ENCODE measurements around the gene UPK2. TPM values are rescaled to one million over a fixed set of nuclear protein-coding genes. Genes with fewer than 3 reads are reported as not detected.

UPK2 gene
- total RNA-seq, 1 donor from 2014 or later, result not detected

DNA sequence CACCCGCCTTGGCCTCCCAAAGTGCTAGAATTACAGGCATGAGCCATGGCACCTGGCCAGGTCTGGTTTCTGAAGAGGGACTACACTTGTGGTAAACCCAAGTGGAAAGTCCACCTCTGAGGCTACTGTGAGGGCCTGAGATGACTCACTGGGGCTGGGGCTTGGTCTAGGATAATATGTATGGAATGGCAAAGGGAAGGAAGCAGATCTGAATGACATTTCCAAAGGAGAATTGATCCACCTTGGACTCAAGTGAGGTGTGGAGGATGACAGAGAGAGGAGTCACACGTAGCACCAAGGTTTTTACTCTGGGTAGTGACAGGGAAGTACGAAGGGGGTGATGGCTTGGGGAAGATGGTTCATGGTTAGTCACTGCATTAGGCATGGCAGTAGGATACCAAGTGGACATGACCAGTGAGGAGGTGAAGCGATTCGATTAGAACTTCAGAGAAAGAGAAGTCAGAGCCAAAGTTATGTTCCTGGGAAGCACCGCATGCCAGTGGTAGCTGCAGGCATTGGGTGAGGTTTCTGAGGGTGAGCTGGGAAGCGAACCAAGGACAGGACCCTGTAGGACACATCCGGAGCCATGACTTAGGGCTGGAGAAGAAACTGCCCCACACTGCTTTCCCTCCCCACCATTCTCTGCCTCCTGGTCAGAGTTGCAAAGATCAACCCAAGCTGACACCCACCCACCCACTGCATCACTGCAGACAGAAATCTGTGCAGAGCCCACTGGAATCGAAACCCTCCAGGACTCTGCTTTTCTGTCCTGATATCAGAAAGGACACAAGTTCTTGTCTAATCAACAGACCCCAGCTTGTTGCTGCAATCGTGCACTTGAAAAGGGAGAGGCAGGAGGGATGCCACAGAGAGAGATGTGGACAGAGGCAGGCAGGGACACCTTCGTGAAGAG is 17.4 kb upstream of the UPK2 start:
- intact Hi-C loops (cut with DNase I), result no loop called here
- Histone ChIP-seq H3K4me1 (no peaks in the 10 kb centered on the region), H3K27me3 (no peaks in the 10 kb centered on the region), H3K9me3 (no peaks in the 10 kb centered on the region), H3K36me3 (no peaks in the 10 kb centered on the region), H3K4me3 (no peak overlapping the region), H3K27ac (no peak overlapping the region)
- TF ChIP-seq, protein P1, sequence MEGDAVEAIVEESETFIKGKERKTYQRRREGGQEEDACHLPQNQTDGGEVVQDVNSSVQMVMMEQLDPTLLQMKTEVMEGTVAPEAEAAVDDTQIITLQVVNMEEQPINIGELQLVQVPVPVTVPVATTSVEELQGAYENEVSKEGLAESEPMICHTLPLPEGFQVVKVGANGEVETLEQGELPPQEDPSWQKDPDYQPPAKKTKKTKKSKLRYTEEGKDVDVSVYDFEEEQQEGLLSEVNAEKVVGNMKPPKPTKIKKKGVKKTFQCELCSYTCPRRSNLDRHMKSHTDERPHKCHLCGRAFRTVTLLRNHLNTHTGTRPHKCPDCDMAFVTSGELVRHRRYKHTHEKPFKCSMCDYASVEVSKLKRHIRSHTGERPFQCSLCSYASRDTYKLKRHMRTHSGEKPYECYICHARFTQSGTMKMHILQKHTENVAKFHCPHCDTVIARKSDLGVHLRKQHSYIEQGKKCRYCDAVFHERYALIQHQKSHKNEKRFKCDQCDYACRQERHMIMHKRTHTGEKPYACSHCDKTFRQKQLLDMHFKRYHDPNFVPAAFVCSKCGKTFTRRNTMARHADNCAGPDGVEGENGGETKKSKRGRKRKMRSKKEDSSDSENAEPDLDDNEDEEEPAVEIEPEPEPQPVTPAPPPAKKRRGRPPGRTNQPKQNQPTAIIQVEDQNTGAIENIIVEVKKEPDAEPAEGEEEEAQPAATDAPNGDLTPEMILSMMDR (IDR thresholded peaks at IDR 0.05), result no peak
- no peak for DNase-seq (ENCODE audit: low spot score in 2 of 2)

- H3K36me3 ChIP-seq, result no peaks in the 10 kb centered on the region
- no peak overlapping the region for H3K4me3 ChIP-seq
- no peak overlapping the region for H3K27ac ChIP-seq
- H3K4me1 ChIP-seq, result no peaks in the 10 kb centered on the region
- no peaks in the 10 kb centered on the region for H3K9me3 ChIP-seq
- no peaks in the 10 kb centered on the region for H3K27me3 ChIP-seq
- no peak for DNase-seq (ENCODE audit: low spot score in 2 of 2)
- TF ChIP-seq, protein P1 (IDR thresholded peaks at IDR 0.05), result no peak
- intact Hi-C loops (cut with DNase I), result no loop called here
Observed at GRCh38 chr11:118939404-118939915, 16.6 kb upstream of the UPK2 start.

- Histone ChIP-seq H3K4me1 (no peaks in the 10 kb centered on the region), H3K4me3 (no peak overlapping the region), H3K27me3 (no peaks in the 10 kb centered on the region), H3K9me3 (no peaks in the 10 kb centered on the region), H3K27ac (no peak overlapping the region), H3K36me3 (no peaks in the 10 kb centered on the region)
- intact Hi-C loops (cut with DNase I), result no loop called here
- TF ChIP-seq, protein P1 (IDR thresholded peaks at IDR 0.05), result no peak
- no peak for DNase-seq (ENCODE audit: low spot score in 2 of 2)
Observed at GRCh38 chr11:118939953-118940598, 16.0 kb upstream of the UPK2 start.

DNA sequence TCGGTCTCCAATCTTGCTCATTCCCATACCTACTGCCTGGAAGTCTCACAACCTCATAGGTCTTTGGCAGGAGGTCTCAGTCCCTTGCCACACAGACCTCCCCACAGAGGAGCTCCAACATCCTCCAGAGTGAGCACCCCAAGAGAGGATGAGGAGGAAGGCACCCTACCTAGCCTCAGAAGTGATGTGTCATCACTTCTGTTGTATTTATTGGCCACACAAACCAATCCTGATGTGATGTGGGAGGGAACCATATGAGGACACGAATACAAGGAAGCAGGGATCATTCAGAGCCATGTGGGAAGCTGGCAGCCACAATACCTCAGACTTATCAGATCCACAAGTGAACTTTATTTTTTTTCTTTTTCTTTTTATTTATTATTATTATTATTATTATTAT is 9.0 kb upstream of the UPK2 start:
- no peaks in the 10 kb centered on the region for H3K27me3 ChIP-seq
- TF ChIP-seq, protein P1 (IDR thresholded peaks at IDR 0.05), result no peak
- no peaks in the 10 kb centered on the region for H3K36me3 ChIP-seq
- no peak overlapping the region for H3K27ac ChIP-seq
- no peaks in the 10 kb centered on the region for H3K4me1 ChIP-seq
- intact Hi-C loops (cut with DNase I), result no loop called here
- DNase-seq (ENCODE audit: low spot score in 2 of 2), result no peak
- no peaks in the 10 kb centered on the region for H3K9me3 ChIP-seq
- no peak overlapping the region for H3K4me3 ChIP-seq

GRCh38 chr11:118948000-118948399 is 8.1 kb upstream of the UPK2 start:
- TF ChIP-seq, protein P1 (IDR thresholded peaks at IDR 0.05), result no peak
- Histone ChIP-seq H3K27me3 (no peaks in the 10 kb centered on the region), H3K4me3 (no peak overlapping the region), H3K4me1 (no peaks in the 10 kb centered on the region), H3K36me3 (no peaks in the 10 kb centered on the region), H3K9me3 (no peaks in the 10 kb centered on the region), H3K27ac (no peak overlapping the region)
- intact Hi-C loops (cut with DNase I), result no loop called here
- DNase-seq (ENCODE audit: low spot score in 2 of 2), result no peak

All from ascending aorta (tissue), 2 donors.